Hepatocyte (in vitro differentiated cells): ENCODE data around the gene DRD3. TPM values are rescaled to one million over a fixed set of nuclear protein-coding genes. Genes with fewer than 3 reads are reported as not detected.

Experiments
- DNase-seq: peaks from one replicate; pipeline ENCODE4 v3.0.0-alpha.2; 2016; ENCODE audit warnings: low spot score
- H2AFZ ChIP-seq: fragments of 200-600 bp; sonication (generic); 2 replicates; pipeline ENCODE4 v1.6.0; 2016; ENCODE audit warnings: antibody characterized with exemption, mild to moderate bottlenecking
- H3K27ac ChIP-seq: fragments of 200-600 bp; sonication (generic); 2 replicates; pipeline ENCODE4 v1.5.1; 2016; ENCODE audit warnings: mild to moderate bottlenecking
- H3K27me3 ChIP-seq: fragments of 200-600 bp; sonication (generic); 2 replicates; pipeline ENCODE4 v1.6.1; 2016
- H3K36me3 ChIP-seq: fragments of 200-600 bp; sonication (generic); replicated peaks from 2 replicates; pipeline ENCODE4 v1.5.1; 2016; ENCODE audit warnings: low read depth; ENCODE audit not compliant: insufficient read depth
- H3K4me1 ChIP-seq: fragments of 200-600 bp; sonication (generic); 2 replicates; pipeline ENCODE4 v1.5.1; 2016; ENCODE audit warnings: mild to moderate bottlenecking, moderate library complexity; ENCODE audit not compliant: insufficient read depth
- H3K4me2 ChIP-seq: fragments of 200-600 bp; sonication (generic); 2 replicates; pipeline ENCODE4 v1.6.0; 2016
- H3K4me3 ChIP-seq: fragments of 200-600 bp; sonication (generic); 2 replicates; pipeline ENCODE4 v1.5.1; 2016; ENCODE audit warnings: mild to moderate bottlenecking
- H3K79me2 ChIP-seq: fragments of 200-600 bp; sonication (generic); 2 replicates; pipeline ENCODE4 v1.6.0; 2017; ENCODE audit warnings: mild to moderate bottlenecking
- H3K9me2 ChIP-seq: fragments of 200-600 bp; sonication (generic); replicated peaks from 2 replicates; pipeline ENCODE4 v1.6.0; 2017; ENCODE audit warnings: mild to moderate bottlenecking; ENCODE audit not compliant: insufficient read depth
- H3K9me3 ChIP-seq: fragments of 200-600 bp; sonication (generic); 2 replicates; pipeline ENCODE4 v1.5.1; 2016; ENCODE audit warnings: low read depth, mild to moderate bottlenecking
- H4K20me1 ChIP-seq: fragments of 200-600 bp; sonication (generic); 2 replicates; pipeline ENCODE4 v1.6.0; 2016; ENCODE audit warnings: mild to moderate bottlenecking; ENCODE audit not compliant: insufficient read depth, poor library complexity, severe bottlenecking
- EZH2 ChIP-seq: fragments of 200-600 bp; sonication (generic); IDR thresholded peaks from 2 replicates; pipeline ENCODE4 v1.6.1; 2016; ENCODE audit warnings: antibody characterized with exemption, mild to moderate bottlenecking, borderline replicate concordance
- EZH2phosphoT487 ChIP-seq: fragments of 200-600 bp; sonication (generic); IDR thresholded peaks from one replicate; pipeline ENCODE4 v1.6.1; 2018; ENCODE audit warnings: antibody characterized with exemption, mild to moderate bottlenecking, low read depth, moderate library complexity; ENCODE audit not compliant: unreplicated experiment, severe bottlenecking
- WGBS: methylation state at CpG from one replicate; pipeline ENCODE4 v1.1.6; 2016; ENCODE audit warnings: low lambda C conversion rate; ENCODE audit errors: missing lambda C conversion rate; 5-methylcytosine and 5-hydroxymethylcytosine counted together
- polyA plus RNA-seq: library from polyadenylated mRNA; unstranded; fragments of >200 nt; fragmentation: Nextera tagmentation; extraction: Ambion mirVana; gene quantifications from 2 replicates; pipeline ENCODE4 v1.2.1, GENCODE V29; 2016
- total RNA-seq: library from RNA; depleted of rRNA; stranded (reverse); fragments of >200 nt; gene quantifications from 2 replicates; pipeline ENCODE4 v1.2.3, GENCODE V29; 2014
- TF ChIP-seq, protein P1 (sequence below): fragments of 200-600 bp; sonication (generic); IDR thresholded peaks from 2 replicates; pipeline ENCODE4 v1.5.1; 2016; ENCODE audit warnings: antibody characterized with exemption, mild to moderate bottlenecking; ENCODE audit not compliant: poor library complexity

The DRD3 gene
- total and polyA plus RNA-seq, 2 experiments from 2014 or later = not detected

DNA sequence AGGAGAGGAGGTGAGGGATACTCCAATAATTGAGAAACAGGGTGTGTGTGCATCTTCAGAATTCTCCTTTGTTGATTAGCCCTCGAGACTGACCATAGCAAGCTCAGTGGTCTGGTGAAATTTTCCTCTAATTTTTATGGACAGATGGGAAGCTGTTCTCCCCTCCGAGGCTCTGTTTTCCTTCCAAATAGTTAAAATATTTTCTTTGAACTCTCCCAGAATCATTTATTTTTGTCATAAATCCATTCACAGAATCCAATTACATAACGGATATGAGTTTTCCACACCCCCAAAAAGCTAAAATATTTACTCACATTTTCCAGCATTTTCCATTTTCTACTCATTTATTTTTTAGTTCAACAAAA, 85.9 kb downstream of the DRD3 start:
- H3K9me3 ChIP-seq = no peaks in the 10 kb centered on the region
- no peaks in the 10 kb centered on the region for H3K4me1 ChIP-seq
- H4K20me1 ChIP-seq = no peaks in the 10 kb centered on the region
- no peaks in the 10 kb centered on the region for H3K79me2 ChIP-seq
- no peak for TF ChIP-seq EZH2
- TF ChIP-seq, protein P1, sequence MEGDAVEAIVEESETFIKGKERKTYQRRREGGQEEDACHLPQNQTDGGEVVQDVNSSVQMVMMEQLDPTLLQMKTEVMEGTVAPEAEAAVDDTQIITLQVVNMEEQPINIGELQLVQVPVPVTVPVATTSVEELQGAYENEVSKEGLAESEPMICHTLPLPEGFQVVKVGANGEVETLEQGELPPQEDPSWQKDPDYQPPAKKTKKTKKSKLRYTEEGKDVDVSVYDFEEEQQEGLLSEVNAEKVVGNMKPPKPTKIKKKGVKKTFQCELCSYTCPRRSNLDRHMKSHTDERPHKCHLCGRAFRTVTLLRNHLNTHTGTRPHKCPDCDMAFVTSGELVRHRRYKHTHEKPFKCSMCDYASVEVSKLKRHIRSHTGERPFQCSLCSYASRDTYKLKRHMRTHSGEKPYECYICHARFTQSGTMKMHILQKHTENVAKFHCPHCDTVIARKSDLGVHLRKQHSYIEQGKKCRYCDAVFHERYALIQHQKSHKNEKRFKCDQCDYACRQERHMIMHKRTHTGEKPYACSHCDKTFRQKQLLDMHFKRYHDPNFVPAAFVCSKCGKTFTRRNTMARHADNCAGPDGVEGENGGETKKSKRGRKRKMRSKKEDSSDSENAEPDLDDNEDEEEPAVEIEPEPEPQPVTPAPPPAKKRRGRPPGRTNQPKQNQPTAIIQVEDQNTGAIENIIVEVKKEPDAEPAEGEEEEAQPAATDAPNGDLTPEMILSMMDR = no peak
- no peak for TF ChIP-seq EZH2phosphoT487
- H3K4me3 ChIP-seq = no peak overlapping the region
- no peaks in the 10 kb centered on the region for H3K9me2 ChIP-seq
- H3K4me2 ChIP-seq = no peak overlapping the region
- H3K27ac ChIP-seq = no peak overlapping the region
- no peak for DNase-seq
- peak overlapping the region; percentile 31 for H2AFZ ChIP-seq
- 53% methylated on average over 3 of the region's 3 CpGs for WGBS
- peaks cover 4% of the 10 kb centered on the region for H3K27me3 ChIP-seq
- H3K36me3 ChIP-seq = no peaks in the 10 kb centered on the region

DNA sequence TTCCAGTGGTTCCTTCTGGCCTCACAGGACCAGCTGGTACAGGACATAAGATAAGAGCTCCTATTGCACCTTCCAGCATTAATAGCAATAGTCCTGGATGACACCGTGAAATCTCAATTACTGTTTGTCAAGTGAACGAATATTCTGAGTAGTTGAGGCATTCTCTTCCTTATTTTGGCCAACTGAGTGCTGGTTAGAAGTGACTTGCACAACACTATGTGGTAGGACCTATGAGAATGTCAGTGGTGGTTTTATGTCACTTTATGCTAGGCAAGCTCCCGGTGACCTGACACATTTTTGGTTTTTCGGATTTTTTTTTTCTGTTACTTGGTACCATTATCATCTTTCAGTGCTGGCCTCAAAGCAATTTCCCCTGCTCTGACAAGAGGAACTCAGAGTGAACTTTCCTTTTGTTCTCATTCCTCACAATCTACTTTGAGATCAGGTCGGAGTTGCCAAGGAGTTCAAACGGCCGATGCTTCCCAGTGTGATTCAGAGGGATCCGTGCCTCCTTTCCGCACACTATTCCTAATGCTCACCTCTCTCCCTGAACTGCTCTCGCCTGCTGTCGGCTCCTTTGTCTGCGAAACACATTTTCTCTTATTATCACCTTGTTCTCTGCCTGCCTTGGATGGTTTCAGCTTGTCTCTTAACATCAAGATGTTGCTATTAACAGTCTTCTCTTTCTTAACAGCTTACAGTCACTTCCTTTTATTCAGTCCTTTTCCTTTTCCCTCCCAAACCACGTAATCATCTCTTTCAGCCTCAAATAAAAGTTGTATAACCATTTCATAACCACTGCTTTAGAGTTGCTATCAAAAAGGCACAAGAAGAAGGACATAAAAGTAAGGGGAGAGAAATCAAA, 86.5 kb downstream of the DRD3 start:
- H3K9me3 ChIP-seq = no peaks in the 10 kb centered on the region
- no peaks in the 10 kb centered on the region for H3K9me2 ChIP-seq
- no peaks in the 10 kb centered on the region for H3K36me3 ChIP-seq
- H3K4me1 ChIP-seq = no peaks in the 10 kb centered on the region
- H4K20me1 ChIP-seq = no peaks in the 10 kb centered on the region
- H3K27me3 ChIP-seq = peaks cover 4% of the 10 kb centered on the region
- H3K4me2 ChIP-seq = no peak overlapping the region
- no peak overlapping the region for H3K4me3 ChIP-seq
- no peak for TF ChIP-seq EZH2
- TF ChIP-seq EZH2phosphoT487 = no peak
- TF ChIP-seq, protein P1 = no peak
- peak overlapping the region; percentile 31 for H2AFZ ChIP-seq
- no peak overlapping the region for H3K27ac ChIP-seq
- DNase-seq = no peak
- 62% methylated on average over 13 of the region's 13 CpGs for WGBS
- no peaks in the 10 kb centered on the region for H3K79me2 ChIP-seq

DNA sequence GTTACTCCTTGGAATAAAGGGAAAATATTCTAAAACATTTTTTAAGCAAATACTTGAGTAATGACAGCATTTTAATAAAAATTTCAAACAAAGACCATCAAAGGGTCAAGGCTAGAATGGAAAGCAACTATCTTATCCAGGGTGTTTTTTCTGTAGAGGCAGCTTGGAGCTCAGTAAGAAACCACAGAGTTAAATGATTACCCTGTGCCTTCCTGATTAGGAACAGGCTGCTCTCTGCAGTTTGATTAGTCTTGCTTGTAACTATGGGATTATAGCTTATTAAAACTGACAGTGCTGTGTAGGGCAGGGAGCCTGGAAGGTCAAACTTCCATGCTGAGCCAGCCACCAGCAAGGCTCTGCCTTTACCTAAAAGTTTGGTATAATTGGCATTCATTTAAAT, 89.2 kb downstream of the DRD3 start:
- DNase-seq = no peak
- Histone ChIP-seq H3K27me3 (peaks cover 4% of the 10 kb centered on the region), H3K4me3 (no peak overlapping the region), H3K27ac (no peak overlapping the region), H3K4me1 (no peaks in the 10 kb centered on the region), H2AFZ (no peak overlapping the region), H3K9me3 (no peaks in the 10 kb centered on the region), H3K9me2 (no peaks in the 10 kb centered on the region), H3K79me2 (no peaks in the 10 kb centered on the region), H3K36me3 (peaks cover 5% of the 10 kb centered on the region), H4K20me1 (no peaks in the 10 kb centered on the region), H3K4me2 (no peak overlapping the region)
- TF ChIP-seq EZH2 (no peak), EZH2phosphoT487 (no peak)
- TF ChIP-seq, protein P1 = no peak
